HepG2 (cell line): ENCODE measurements around the gene TMEM63C. TPM values are rescaled to one million over a fixed set of nuclear protein-coding genes. Genes with fewer than 3 reads are reported as not detected.

ENCODE experiments used
- ATAC-seq: fragments of 200-7000 bp; cut with Tn5 transposase; 3 replicates; pipeline ENCODE4 v1.9.1; 2020; ENCODE audit warnings: mild to moderate bottlenecking, moderate library complexity
- BruUV-seq: library from RNA; stranded (reverse); fragments of 400-500 nt; replicated peaks from 2 replicates; lab custom pipeline; 2021; lab: Mats Ljungman, UMichigan
- CTCF ChIA-PET: fragments of 300-600 bp; formaldehyde crosslinking; extraction: SDS; loops from one replicate; lab custom pipeline; 2021; ENCODE audit warnings: low total read pairs, inconsistent platforms, low intra/inter-chr PET ratio; lab: Yijun Ruan, JAX
- POLR2A ChIA-PET: fragments of 350-600 bp; sonication (Branson Sonifier 250); formaldehyde crosslinking; loops from one replicate; lab custom pipeline; 2020; ENCODE audit warnings: antibody characterized with exemption, inconsistent platforms; lab: Yijun Ruan, JAX
- DNase-seq: peaks from one replicate; pipeline ENCODE4 v3.0.0-alpha.2; 2015; ENCODE audit warnings: low spot score
- FAIRE-seq: peaks from 3 replicates; lab custom pipeline; 2011; peaks lifted over from hg19 to GRCh38; lab: Jason Lieb, UNC
- H2AFZ ChIP-seq: one replicate; pipeline ENCODE4 v1.6.1; 2011; ENCODE audit warnings: low read length, inconsistent platforms
- H3K27ac ChIP-seq: fragments of 300-600 bp; 3 replicates; pipeline ENCODE4 v1.8.0; 2011; ENCODE audit warnings: mixed run types, mild to moderate bottlenecking, mixed read lengths, low read length, inconsistent platforms; ENCODE audit not compliant: insufficient read depth; ENCODE audit errors: extremely low read length
- H3K27me3 ChIP-seq, 2 experiments: fragments of 200-600 bp in 1 of 2; 2 replicates in 1 of 2; 3 replicates in 1 of 2; pipeline versions ENCODE4 v1.6.0 to v1.8.0; 2011; ENCODE audit warnings: low read length in 2 of 2, mild to moderate bottlenecking in 2 of 2, moderate library complexity in 2 of 2, inconsistent platforms in 1 of 2; ENCODE audit not compliant: insufficient read depth in 2 of 2, control insufficient read depth in 1 of 2
- H3K36me3 ChIP-seq, 2 experiments: fragments of 200-600 bp in 1 of 2; replicated peaks in 1 of 2; 2 replicates in 1 of 2; 3 replicates in 1 of 2; pipeline versions ENCODE4 v1.5.1 to v1.8.0; 2011; ENCODE audit warnings: low read length in 2 of 2, inconsistent platforms in 1 of 2; ENCODE audit not compliant: insufficient read depth in 2 of 2, control insufficient read depth in 1 of 2
- H3K4me1 ChIP-seq: 2 replicates; pipeline ENCODE4 v1.5.1; 2012; ENCODE audit warnings: low read length, inconsistent platforms; ENCODE audit not compliant: insufficient read depth
- H3K4me2 ChIP-seq: 2 replicates; pipeline ENCODE4 v1.6.0; 2011; ENCODE audit warnings: low read depth, low read length, inconsistent platforms
- H3K4me3 ChIP-seq, 3 experiments: fragments of 200-600 bp in 1 of 3; sonication (generic), shearing (Covaris generic) in 1 of 3; replicated peaks in 1 of 3; 2 replicates each; pipeline ENCODE4 v1.5.1; 2011 to 2016; ENCODE audit warnings: low read length in 3 of 3, inconsistent platforms in 2 of 3, low read depth in 2 of 3, mild to moderate bottlenecking in 2 of 3, control low read depth in 1 of 3, mixed read lengths in 1 of 3; ENCODE audit not compliant: insufficient read depth in 1 of 3
- H3K79me2 ChIP-seq: one replicate; pipeline ENCODE4 v1.6.1; 2011; ENCODE audit warnings: low read length, inconsistent platforms; ENCODE audit not compliant: insufficient read depth
- H3K9ac ChIP-seq: 2 replicates; pipeline ENCODE4 v1.6.0; 2011; ENCODE audit warnings: mild to moderate bottlenecking, low read depth, low read length, inconsistent platforms; ENCODE audit not compliant: insufficient read depth
- H3K9me3 ChIP-seq: 2 replicates; pipeline ENCODE4 v1.5.1; 2012; ENCODE audit warnings: mild to moderate bottlenecking, low read length
- H4K20me1 ChIP-seq: 2 replicates; pipeline ENCODE4 v1.6.0; 2011; ENCODE audit warnings: inconsistent platforms, mild to moderate bottlenecking, low read length, moderate library complexity; ENCODE audit not compliant: insufficient read depth
- ATF3 ChIP-seq: sonication (generic); formaldehyde crosslinking; IDR thresholded peaks from 2 replicates; pipeline ENCODE4 v1.4.0; 2020; ENCODE audit warnings: missing genetic modification reagents
- EZH2 ChIP-seq: conservative IDR thresholded peaks from 2 replicates; pipeline ENCODE4 v1.6.1; 2012; ENCODE audit warnings: mild to moderate bottlenecking, low read depth, low read length, moderate library complexity
- FOSL2 ChIP-seq: sonication (generic); formaldehyde crosslinking; IDR thresholded peaks from 2 replicates; pipeline ENCODE4 v1.4.0; 2020; ENCODE audit warnings: missing genetic modification reagents
- FOXA1 ChIP-seq, 2 experiments: fragments of 450-650 bp in 1 of 2; sonication (generic) in 1 of 2; formaldehyde crosslinking in 1 of 2; IDR thresholded peaks; 2 replicates each; pipeline versions ENCODE4 v1.4.0 to v1.6.1; 2016 to 2020; ENCODE audit warnings: missing genetic modification reagents in 1 of 2
- HNRNPK ChIP-seq: fragments of 200-400 bp; formaldehyde crosslinking; IDR thresholded peaks from 2 replicates; pipeline ENCODE4 v1.6.1; 2018; ENCODE audit warnings: low read length, low read depth, moderate library complexity, mild to moderate bottlenecking; ENCODE audit not compliant: poor library complexity, severe bottlenecking
- HOXD1 ChIP-seq: sonication (generic); formaldehyde crosslinking; IDR thresholded peaks from 2 replicates; pipeline ENCODE4 v1.5.0; 2020; ENCODE audit warnings: missing genetic modification reagents
- MBD4 ChIP-seq: IDR thresholded peaks from 2 replicates; pipeline ENCODE4 v1.6.1; 2012; ENCODE audit warnings: low read length, inconsistent platforms, borderline replicate concordance
- MED13 ChIP-seq: sonication (generic); formaldehyde crosslinking; IDR thresholded peaks from 2 replicates; pipeline ENCODE4 v1.5.0; 2020; ENCODE audit warnings: missing genetic modification reagents
- NAIF1 ChIP-seq: sonication (generic); formaldehyde crosslinking; IDR thresholded peaks from 2 replicates; pipeline ENCODE4 v1.5.0; 2020; ENCODE audit warnings: mild to moderate bottlenecking, missing genetic modification reagents, borderline replicate concordance
- NBN ChIP-seq: fragments of 450-650 bp; conservative IDR thresholded peaks from 2 replicates; pipeline ENCODE4 v1.6.1; 2017
- NRL ChIP-seq: sonication (generic); formaldehyde crosslinking; IDR thresholded peaks from 2 replicates; pipeline ENCODE4 v1.5.0; 2020; ENCODE audit warnings: missing genetic modification reagents, mild to moderate bottlenecking, moderate library complexity, borderline replicate concordance
- PATZ1 ChIP-seq: sonication (generic); formaldehyde crosslinking; IDR thresholded peaks from 2 replicates; pipeline ENCODE4 v1.4.0; 2020; ENCODE audit warnings: missing genetic modification reagents
- PAWR ChIP-seq: sonication (generic); formaldehyde crosslinking; IDR thresholded peaks from 2 replicates; pipeline ENCODE4 v1.4.0; 2020; ENCODE audit warnings: missing genetic modification reagents, mild to moderate bottlenecking, borderline replicate concordance
- RBM39 ChIP-seq: fragments of 200-400 bp; formaldehyde crosslinking; IDR thresholded peaks from one replicate; pipeline ENCODE4 v1.6.1; 2018; ENCODE audit warnings: antibody characterized with exemption, mild to moderate bottlenecking, low read depth, low read length; ENCODE audit not compliant: poor library complexity, severe bottlenecking
- SMAD3 ChIP-seq: sonication (generic); formaldehyde crosslinking; IDR thresholded peaks from 2 replicates; pipeline ENCODE4 v1.4.0; 2020; ENCODE audit warnings: missing genetic modification reagents
- ZBTB1 ChIP-seq: sonication (generic); formaldehyde crosslinking; IDR thresholded peaks from 2 replicates; pipeline ENCODE4 v1.4.0; 2020; ENCODE audit warnings: missing genetic modification reagents, borderline replicate concordance
- ZNF20 ChIP-seq: sonication (generic); formaldehyde crosslinking; IDR thresholded peaks from 2 replicates; pipeline ENCODE4 v1.4.0; 2020; ENCODE audit warnings: mild to moderate bottlenecking, moderate library complexity, missing genetic modification reagents
- ZSCAN30 ChIP-seq: sonication (generic); formaldehyde crosslinking; IDR thresholded peaks from 2 replicates; pipeline ENCODE4 v1.5.0; 2020; ENCODE audit warnings: mild to moderate bottlenecking, missing genetic modification reagents
- WGBS: methylation state at CpG from one replicate; pipeline ENCODE4 v1.1.6; 2017; ENCODE audit warnings: low lambda C conversion rate; 5-methylcytosine and 5-hydroxymethylcytosine counted together
- in situ Hi-C: cut with HindIII; loops from 2 replicates; pipeline ENCODE4 v1.10.0; 2017; ENCODE audit warnings: low pct_unique_long_range_greater_than_20kb; ENCODE audit not compliant: extremely low pct_ligation_motif_present
- intact Hi-C: fragments of 100-400 bp; cut with micrococcal nuclease; formaldehyde crosslinking; loops from one replicate; pipeline ENCODE4 v1.10.0; 2022; ENCODE audit not compliant: unreplicated experiment
- polyA plus RNA-seq, 8 experiments: library from polyadenylated mRNA; depleted of rRNA in 3 of 8; stranded (reverse) in 7 of 8; unstranded in 1 of 8; fragments of >200 nt; fragmentation: Illumina TruSeq in 4 of 8; extraction: Trizol in 4 of 8; gene quantifications; 2 replicates each; pipeline versions ENCODE4 v1.2.1 to v1.2.3, GENCODE V29; 2011 to 2016; ENCODE audit warnings: low read depth in 4 of 8, missing spikeins in 1 of 8, mixed read lengths in 1 of 8; ENCODE audit not compliant: insufficient read depth in 1 of 8
- total RNA-seq, 5 experiments: library from RNA; depleted of rRNA; stranded (reverse); fragments of >200 nt; fragmentation: Illumina TruSeq; extraction: Trizol; gene quantifications; 2 replicates each; pipeline ENCODE4 v1.2.3, GENCODE V29; 2016; ENCODE audit warnings: low read depth in 1 of 5
- TF ChIP-seq, protein P1 (sequence below): sonication (generic); formaldehyde crosslinking; IDR thresholded peaks from 2 replicates; pipeline ENCODE4 v1.5.0; 2020; ENCODE audit warnings: mild to moderate bottlenecking, missing genetic modification reagents

Gene TMEM63C
- total and polyA plus RNA-seq, 2 of the 13 experiments (the other 11 are each of a cell fraction or from before 2014, with no cell fraction given), result 0.17 to 0.27 TPM

- TF ChIP-seq NAIF1 (CRISPR knock-in tag) (no peak), MED13 (CRISPR knock-in tag) (no peak), MBD4 (no peak)
- TF ChIP-seq, protein P1, sequence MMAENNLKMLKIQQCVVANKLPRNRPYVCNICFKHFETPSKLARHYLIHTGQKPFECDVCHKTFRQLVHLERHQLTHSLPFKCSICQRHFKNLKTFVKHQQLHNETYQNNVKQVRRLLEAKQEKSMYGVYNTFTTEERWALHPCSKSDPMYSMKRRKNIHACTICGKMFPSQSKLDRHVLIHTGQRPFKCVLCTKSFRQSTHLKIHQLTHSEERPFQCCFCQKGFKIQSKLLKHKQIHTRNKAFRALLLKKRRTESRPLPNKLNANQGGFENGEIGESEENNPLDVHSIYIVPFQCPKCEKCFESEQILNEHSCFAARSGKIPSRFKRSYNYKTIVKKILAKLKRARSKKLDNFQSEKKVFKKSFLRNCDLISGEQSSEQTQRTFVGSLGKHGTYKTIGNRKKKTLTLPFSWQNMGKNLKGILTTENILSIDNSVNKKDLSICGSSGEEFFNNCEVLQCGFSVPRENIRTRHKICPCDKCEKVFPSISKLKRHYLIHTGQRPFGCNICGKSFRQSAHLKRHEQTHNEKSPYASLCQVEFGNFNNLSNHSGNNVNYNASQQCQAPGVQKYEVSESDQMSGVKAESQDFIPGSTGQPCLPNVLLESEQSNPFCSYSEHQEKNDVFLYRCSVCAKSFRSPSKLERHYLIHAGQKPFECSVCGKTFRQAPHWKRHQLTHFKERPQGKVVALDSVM, result no peak
These were observed 86.5 kb downstream of the TMEM63C start (continued) for GRCh38 chr14:77267937-77268699.

DNA sequence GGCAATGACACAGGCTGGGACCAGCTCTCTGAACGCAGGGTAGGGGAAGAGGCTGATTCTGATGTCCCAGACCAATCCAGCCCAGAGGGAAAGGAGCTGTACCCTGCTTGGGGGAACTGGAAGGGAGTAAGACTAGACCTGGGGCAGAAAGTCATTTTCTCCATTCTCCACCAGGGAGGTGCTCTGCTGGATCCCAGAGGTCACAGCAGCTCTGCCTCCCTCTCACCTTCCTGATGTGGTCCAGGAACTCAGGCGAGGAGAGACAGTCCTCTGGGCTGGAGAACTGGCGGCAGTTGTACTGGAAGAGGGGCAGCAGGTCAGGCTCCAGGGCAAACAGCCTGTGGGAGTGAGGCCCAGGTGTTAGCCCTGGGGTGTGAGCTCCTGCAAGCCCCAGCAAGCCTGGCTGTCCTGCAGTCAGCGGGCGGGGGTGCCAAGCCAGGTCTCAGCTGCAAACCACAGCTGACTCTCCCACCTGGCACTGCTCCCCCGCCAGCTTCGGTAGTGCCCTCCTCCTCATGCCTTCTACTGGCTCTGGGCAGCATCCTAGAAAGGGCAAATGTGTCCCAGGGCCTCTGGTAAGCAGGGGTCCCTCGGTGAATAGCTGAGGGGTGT, 87.5 kb downstream of the TMEM63C start:
- H3K9me3 ChIP-seq, result no peaks in the 10 kb centered on the region
- no TSS peak for BruUV-seq
- intact Hi-C loops, result no loop called here
- no peak overlapping the region for H3K4me3 ChIP-seq
- FAIRE-seq (no peak), ATAC-seq (peak; percentile 44), DNase-seq (no peak)
- ChIA-PET POLR2A (no interaction called here), CTCF (no interaction called here)
- WGBS, result 17% methylated on average over 3 of the region's 8 CpGs
- no peak overlapping the region for H3K27ac ChIP-seq
- no peak overlapping the region for H3K4me2 ChIP-seq
- H3K9ac ChIP-seq, result no peak overlapping the region
- no peaks in the 10 kb centered on the region for H3K4me1 ChIP-seq
- peaks cover 2% of the 10 kb centered on the region; the same call in 1 of the 2 replicates for H4K20me1 ChIP-seq
- in situ Hi-C loops, result no loop called here
- no peaks in the 10 kb centered on the region for H3K79me2 ChIP-seq
- H3K27me3 ChIP-seq, result peaks cover 9 to 39% of the 10 kb centered on the region in 2 experiments; a peak in 4 of 5 replicates
- no peak overlapping the region for H2AFZ ChIP-seq
- H3K36me3 ChIP-seq, result no peaks in the 10 kb centered on the region
- TF ChIP-seq PATZ1 (CRISPR knock-in tag) (no peak), SMAD3 (CRISPR knock-in tag) (no peak), FOXA1 (IDR thresholded peaks at IDR 0.05) (no peak), FOXA1 (CRISPR knock-in tag; IDR thresholded peaks at IDR 0.05) (no peak), ZNF20 (no peak), NRL (CRISPR knock-in tag) (no peak), EZH2 (no peak), NBN (no peak), ZBTB1 (CRISPR knock-in tag) (no peak), HNRNPK (no peak), HOXD1 (CRISPR knock-in tag) (no peak), RBM39 (no peak), ATF3 (CRISPR knock-in tag) (no peak), ZSCAN30 (CRISPR knock-in tag) (no peak), FOSL2 (CRISPR knock-in tag) (no peak), PAWR (no peak)
